GM18870 (cell line): ENCODE measurements around the gene PABPC1L.
A peak's percentile ranks its signal among the peaks of the same experiment; 100 is the strongest.

Experiments
- ATAC-seq: cut with Tn5 transposase; IDR thresholded peaks from one replicate; pipeline ENCODE4 v1.9.1; 2021; ENCODE audit warnings: moderate library complexity; ENCODE audit not compliant: unreplicated experiment

The PABPC1L gene

DNA sequence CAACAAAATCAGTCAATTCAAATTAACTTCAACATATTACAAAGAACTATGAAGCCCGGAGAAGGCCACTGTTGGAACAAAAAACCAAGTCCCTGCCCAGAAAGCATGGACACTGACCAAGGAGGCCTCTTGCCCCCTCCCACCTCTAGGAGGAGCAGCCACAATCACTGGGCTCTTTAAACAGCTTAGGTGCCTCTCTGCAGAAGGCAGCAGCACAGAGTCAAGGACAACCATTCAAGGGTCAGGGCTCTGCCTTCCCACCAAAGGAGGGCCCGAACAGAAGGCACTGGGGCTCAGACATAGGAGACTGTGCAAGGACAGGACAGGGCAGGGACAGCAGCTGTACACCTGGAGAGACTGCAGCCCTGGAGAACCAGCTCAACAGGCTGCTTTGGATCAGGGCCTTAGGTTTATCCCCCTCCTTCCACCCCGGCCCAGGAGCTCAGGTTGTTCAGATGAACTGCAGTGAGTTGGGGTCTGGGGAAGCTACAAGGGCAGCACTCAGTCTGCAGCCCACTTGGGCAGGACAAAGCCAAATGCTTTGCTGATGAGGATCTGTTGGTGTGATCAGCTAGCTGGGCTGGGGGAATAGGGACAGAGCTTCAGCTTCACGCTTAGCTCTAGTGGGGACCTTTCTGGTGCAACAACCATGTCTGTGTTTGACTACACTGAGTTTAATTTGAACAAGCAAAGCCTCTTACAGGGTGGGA is 32.6 kb downstream of the PABPC1L start:
- no peak for ATAC-seq

DNA sequence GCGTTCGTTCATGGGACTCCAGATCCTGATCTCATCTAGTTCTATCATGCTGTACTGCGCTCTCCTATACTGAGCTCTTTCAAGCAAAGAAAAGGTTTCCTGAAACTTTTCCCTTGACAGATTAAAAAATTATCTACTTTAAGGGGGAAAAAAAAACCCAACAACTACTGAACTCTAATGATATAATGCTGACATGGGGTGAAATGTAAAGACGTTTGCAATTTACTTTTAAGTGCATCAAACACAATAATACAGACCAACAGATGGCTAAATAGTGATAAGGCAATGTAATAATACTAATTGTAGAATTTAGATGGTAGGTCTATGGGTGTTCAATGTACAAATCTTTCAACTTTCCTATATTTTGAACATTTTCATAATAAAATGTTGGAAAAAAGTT is 34.0 kb downstream of the PABPC1L start:
- no peak for ATAC-seq

DNA sequence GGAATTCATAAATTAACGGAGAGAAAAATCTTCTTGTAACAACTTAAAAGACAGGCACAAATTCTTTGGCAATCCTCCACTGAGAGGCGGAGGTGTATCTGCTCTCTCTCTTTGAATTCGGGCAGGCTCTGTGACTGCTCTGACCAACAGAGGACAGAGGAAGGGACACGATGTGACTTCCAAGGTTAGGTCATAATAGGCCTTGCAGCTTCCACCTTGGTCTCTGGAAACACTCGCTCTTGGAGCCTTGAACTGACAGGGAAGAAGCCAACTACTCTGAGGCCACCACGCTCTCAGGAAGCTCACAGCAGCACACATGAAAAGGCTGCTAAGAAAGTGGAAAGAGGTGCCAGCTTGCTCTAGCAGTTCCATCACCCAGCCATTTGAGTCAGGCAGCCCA is 35.4 kb downstream of the PABPC1L start:
- no peak for ATAC-seq

DNA sequence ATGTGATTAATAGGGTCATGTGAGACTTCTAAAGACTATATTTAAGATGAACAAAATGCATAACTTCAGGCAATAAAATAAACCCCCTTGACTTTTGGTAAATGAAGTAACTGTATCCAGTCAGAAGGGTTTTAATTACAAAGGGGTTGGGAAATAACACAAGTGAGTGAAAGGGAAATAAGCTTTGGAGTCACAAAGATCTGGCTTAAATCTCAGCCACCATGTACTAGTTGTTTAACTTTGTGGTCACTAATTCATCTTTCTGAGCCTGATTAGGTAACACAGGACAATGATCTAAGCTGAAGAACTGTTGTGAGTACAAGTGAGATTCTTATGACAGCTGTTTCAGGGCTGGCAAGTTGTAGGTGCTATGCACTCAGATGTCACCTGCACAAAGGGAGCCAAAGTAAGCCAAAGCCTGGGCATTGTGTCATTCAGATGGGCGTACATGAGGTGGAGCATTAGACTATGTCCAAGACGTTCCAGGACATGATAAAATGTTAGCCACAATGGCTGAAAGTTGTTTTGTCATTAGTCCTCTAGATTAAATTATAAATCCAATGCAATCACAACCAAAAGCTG is 36.5 kb downstream of the PABPC1L start:
- no peak for ATAC-seq

DNA sequence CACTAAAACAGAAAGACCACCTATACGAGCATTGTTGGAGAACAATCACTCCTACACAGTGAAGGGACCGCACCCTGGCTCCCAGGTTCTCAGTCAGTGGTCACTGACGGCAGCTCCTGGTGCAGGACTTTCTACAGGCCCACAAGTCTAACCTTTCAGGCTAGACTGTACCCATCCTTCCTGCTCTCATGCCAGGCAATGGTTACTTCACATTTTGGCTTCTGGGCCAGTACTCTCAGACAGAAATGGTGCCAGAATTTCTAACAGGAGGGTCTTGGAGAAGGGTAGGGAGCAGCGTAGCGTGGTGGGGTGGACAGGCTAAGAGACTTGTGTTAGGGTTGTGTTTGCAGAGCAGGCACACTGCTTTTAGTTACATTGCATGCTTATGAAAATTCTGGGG is 38.2 kb downstream of the PABPC1L start:
- ATAC-seq: no peak

DNA sequence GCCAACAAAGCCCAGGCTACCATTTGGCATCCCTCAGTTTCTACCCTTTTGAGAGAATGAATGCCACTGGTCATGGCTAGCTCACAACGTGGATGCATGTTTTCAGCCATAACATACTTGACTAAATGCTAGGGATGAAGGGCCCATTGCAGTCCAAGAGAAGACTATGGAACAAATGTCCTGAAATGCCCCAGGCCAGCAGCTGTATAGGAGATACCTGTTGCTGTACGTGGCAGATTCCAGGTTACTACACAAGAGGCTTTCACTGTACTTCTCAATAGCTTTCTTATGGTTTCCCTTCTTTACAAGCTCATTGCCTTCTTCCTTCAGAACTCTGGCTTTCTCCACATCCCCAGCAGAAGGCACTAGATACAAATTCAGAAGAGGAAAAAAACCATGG is 38.7 kb downstream of the PABPC1L start:
- ATAC-seq: no peak

DNA sequence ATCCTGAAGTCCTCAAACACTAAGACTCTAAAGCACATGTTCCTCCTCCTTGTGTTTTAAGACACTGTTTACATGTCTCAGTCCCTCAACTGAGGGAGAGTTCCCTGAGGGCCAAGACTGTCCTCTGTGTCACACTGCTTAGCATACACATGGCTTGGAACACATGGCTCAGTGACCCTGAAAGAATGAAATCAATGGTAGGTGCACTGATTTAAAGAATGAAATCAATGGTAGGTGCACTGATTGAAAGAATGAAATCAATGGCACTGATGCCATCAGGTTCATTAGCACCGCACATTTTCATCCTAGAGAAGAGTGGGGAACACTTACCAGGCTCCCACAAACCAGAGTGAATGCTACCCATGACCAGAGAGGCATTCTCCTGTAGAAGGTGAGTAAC is 40.5 kb downstream of the PABPC1L start:
- ATAC-seq: no peak

DNA sequence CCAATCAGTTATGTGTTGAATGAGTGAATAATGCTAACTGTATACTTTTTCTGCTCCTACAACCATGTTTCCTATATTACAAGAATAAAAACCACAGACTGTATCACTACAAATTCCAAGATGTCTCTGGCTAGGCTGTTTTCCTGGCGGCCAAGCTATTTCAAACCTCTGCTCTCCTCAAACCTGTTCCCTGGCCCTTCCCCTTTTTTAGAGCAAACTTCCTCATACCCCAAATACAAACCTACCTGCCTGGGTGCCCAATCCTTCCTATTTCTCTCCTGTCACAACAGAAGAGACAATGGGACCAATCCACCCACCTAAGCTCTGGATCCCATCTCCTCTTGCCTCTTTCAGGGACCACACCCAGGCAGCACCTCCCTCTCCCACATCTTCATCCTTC is 42.9 kb downstream of the PABPC1L start:
- no peak for ATAC-seq

DNA sequence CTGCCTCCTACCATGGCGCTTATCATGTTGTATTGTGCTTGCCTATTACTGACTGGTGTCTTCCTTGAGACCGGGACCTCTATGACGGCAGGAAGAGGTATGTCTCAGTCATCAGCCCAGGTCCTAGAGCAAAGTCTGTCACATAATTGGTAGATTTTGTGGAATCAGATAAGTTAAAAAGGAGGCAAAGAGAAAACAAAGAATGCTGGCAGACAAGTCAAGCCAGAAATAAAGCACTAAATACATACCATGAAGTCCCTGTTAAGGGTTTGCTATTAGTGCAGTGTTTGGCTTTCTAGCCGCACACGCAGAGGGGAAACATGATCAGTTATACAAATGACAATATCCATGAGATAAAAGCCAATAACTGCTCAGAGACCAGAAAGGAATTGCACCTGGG is 44.4 kb downstream of the PABPC1L start:
- no peak for ATAC-seq

DNA sequence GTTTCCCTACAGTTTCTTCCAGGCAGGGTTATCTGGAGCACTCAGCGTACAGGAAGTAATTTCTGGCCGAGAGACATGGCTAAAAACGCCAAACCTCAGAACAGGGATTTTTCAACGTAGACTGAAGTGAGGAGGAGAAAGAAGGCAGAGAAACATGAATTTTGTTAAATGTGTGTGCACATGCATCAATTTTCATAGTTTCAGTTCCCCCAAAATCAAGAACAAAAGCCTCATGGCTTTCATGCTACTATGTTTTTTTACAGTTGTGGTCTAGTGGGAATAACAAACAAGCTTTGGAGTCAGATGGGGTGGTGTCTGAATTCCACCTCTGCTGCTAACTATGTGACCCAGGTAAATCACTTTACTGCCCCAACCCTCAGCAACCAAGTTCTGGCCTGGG is 45.4 kb downstream of the PABPC1L start:
- ATAC-seq: no peak

DNA sequence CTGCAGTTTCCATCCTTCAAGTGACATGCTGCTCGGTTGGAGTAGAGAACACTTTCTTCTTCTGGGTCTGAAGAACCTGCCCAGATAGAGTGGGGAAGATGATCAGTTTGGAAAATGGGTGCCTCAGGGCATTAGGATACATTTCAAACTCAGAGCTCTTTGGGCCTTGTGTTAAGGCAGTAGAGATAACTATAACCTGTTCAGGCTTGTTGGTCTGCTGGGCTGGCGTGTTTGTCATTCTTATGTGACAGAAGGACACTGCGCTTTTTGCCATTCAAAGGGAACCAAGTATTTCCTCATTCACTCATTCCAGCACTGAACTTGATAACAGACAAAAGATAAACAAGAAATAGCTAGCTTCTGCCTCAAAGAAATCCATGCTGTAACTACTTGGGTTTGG is 46.5 kb downstream of the PABPC1L start:
- ATAC-seq: no peak

DNA sequence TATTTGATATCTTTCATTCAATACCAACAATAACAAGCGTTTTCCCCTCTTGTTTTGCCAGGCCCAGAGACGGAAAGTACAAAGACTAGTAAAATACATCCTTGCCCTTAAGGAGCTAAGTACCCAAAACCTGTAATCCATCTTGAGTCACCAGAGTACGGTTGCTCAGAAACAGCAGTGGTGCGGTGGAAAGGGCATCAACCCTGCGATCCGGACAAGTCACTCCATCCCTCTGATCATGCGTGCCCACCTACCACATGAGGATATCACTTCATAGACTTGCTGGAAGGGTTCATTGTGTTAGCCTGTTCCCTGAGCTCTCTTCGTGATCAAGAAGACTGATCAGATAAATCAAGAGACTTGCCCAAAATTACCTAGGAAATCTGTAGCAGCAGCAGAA is 48.4 kb downstream of the PABPC1L start:
- ATAC-seq: no peak

DNA sequence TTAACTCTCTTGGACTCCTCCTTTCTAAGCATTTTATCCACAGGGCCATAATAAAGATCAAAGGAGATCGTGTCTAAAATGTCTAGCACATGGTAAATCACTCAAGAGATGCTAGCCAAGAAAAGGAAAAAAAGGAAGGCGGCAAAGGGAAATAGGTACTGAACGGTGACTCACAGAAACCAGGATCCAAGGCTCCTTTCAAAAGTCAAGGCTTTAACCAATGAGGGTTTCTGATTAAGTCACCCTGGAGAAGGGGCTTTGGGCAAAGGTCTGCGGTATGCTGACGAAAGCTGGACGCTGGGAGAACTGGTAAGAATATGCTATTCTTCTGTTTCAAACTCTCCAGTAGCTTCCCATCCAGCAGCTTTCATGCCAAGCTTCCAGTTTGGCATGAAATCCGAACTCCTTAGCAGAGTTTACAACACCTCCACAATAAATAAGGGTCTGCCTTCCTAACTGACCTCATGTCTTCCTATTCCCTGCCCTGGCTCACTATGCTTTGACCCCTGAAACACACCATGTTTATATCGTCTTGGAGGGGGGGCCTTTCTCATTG is 49.3 kb downstream of the PABPC1L start:
- no peak for ATAC-seq

DNA sequence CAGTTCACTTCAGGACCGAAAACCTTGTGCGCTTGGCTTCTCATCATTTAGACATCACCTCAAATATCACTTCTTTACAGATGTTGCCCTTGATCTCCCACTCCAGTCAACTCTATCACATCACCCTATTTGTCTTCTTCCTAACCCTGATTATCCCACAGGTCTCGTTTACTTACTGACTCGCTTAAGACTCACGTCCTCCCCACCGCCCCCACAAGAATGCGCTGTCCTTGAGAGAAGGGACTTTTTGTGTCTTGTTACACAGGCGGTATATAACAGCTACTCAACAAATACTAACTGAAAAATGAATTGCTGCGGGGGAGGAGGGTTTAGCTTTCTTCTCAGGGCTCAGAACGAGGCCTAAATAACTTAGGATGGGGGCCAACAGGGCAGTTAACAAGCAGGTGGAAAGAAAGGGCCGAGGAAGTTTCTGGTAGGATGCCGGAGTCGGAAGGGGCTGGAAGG is 49.8 kb downstream of the PABPC1L start:
- ATAC-seq: no peak

DNA sequence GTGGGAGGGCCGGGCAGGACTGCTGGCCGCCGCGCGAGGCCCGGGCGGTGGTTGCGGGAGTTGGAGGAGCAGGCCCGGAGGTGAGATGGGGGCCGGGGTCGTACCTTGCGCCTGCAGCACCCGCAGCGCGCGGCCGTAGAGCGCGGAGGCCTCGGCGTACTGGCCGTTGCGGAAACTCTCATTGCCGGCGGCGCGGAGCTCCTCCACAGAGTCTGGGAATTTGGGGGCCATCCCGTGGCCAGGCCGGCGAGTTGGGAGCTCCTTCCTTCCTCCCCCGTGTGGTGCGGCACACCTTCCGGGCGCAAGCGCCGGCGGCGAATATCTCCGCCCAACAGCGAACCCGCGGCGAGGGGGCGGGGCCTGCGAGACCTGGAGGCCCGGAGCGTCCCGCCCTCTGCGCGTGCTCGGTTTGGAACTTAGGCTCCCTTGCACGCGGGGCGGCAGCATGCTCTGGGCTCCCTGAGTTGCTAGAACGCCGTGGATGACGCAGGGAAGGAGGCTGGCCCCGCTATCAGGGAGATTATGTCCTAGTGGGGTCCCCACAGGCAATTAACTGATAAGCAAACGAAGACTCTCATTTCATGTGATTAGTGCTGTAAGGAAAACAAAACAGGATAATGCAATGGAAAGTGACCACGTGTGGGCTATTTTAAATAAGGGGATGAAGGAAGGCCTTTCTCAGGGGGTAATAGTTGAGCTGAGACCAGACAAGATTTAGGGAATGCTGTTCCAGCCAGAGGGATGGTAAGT is 50.4 kb downstream of the PABPC1L start, which contains the start of gene TOMM34:
TSS of gene TOMM34 (minus strand) at position 295 of the 750 bp plus-strand sequence. CDS start at position 231, 64 bp downstream.
- peak; percentile 44 for ATAC-seq

DNA sequence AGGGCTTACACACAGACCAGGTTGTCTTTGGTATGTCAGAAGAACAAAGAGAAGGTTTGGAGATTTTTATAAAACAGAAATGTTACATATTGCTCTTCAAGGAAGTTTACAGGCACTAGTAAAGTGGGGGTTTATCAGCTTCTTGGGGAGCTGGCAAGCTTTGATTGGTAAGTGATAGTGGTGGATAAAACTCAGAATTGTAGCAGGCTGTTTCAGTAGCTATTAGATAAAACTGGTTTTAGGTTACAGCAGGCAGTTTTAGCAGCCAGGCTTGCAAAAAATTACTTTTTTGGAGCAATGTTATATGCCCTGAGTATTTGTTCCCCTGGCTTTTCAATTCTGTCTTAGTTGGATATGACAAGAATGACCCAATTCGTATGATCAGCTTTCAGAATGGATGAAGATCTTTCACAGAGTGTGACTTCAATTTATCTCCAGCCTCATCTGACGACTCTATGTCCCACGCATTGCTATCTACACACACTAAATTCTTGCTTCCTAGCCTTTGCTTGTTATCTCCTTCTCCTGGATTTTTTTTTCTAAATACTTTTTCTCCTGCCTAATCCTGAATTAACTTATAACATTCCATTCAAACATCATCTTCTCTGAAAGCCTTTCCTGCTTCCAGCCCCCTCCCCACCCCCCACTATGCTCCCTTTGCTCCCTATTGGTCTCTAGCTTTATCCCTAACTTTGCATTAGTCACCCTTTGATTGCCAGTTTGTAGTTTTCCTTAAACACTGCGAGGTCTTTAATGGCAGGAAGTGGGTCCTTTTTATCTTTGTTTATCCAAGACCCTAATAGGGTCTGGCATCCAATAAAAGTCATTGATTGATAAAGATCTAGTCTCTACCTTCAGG is 51.4 kb downstream of the PABPC1L start:
- no peak for ATAC-seq

DNA sequence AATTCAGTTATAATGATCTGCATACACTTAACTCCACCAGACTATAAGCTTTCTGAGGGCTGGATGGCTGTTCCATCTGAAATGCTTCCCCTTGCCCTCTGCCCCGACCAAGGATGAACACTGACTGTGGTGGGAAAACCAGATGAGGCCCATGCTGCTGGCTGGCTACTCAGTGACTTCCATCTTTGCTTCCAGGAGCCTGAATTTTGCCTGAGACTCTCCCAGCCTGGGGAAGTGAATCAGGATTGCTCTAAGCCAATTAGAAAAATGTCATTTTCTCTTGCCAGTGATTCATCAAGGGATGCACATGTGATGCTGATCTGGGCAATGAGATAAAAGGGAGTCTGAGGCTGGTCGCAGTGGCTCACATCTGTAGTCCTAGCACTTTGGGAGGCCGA is 52.0 kb downstream of the PABPC1L start:
- ATAC-seq: no peak

DNA sequence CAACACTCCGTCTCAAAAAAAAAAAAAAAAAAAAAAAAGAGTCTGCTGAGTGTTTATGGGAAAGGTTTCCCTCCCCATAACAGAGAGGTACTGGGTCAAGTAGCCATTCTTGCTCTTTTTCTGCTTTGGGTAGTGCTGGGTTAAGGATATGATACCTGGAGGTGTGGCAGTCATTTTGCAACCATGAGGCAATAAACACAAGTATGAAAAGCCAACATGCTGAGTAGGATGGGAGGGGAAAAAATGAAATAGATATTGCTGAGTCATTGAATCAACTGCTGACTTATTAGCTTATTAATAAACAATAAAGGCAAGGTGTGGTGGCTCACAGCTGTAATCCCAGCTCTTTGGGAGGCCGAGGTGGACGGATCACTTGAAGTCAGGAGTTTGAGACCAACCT is 52.6 kb downstream of the PABPC1L start:
- no peak for ATAC-seq

DNA sequence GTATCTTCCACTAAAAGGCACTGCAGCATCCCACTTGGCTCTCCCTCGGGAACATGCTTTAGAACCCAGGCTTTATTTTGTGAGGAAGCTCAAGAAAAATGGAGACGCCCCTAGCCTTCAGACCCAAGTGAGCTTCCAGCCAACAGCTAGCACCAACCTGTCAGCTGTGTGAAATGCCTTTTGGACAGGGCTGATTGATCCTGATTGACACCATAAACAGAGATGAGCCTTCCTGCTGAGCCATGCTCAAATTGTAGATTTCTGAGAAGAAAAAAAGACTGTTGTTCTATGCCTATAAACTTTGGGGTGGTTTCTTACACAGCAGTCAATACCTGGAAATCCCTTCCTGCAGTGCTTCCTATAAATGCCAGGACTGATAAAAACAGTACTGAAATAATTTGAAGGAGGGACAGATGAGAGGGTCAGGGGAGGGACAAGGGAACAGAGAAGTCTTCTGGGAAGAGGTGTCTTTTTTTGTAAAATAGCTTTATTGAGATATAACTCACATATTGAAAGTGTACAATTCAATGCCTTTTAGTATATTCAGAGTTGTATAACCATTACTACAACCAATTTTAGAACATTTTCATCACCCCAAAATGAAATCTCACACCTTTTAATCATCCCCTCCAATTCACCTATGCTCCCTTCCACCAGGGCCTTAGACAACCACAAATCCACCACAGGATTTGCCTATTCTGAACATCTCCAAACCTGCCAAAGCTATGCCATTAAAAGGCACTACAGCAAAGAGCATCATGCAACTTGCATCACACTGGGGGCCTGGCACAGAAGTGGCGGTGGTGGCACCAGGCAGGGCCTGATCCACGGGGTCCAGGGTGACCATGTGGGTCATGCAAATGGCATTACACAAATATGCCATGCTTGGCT is 53.7 kb downstream of the PABPC1L start:
- ATAC-seq: no peak

DNA sequence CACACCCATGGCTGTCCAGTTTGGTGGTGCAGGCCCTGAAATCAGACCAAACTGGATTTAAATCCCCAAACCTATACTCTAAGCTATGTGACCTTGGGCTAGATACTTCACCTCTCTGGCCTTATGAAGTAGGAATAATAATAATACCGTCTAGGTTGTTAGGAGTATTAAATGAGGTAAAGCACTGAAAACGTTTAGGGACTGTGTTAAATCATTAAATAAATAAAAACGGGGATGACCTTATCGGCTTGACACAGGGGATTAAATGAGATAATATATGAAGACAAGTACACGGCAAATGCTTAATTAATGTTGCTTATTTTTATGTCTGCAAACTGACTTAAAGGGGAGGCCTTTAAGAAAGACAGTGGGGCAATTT is 55.8 kb downstream of the PABPC1L start:
- no peak for ATAC-seq
